ENCODE measurements around the gene NOXO1.

DNA sequence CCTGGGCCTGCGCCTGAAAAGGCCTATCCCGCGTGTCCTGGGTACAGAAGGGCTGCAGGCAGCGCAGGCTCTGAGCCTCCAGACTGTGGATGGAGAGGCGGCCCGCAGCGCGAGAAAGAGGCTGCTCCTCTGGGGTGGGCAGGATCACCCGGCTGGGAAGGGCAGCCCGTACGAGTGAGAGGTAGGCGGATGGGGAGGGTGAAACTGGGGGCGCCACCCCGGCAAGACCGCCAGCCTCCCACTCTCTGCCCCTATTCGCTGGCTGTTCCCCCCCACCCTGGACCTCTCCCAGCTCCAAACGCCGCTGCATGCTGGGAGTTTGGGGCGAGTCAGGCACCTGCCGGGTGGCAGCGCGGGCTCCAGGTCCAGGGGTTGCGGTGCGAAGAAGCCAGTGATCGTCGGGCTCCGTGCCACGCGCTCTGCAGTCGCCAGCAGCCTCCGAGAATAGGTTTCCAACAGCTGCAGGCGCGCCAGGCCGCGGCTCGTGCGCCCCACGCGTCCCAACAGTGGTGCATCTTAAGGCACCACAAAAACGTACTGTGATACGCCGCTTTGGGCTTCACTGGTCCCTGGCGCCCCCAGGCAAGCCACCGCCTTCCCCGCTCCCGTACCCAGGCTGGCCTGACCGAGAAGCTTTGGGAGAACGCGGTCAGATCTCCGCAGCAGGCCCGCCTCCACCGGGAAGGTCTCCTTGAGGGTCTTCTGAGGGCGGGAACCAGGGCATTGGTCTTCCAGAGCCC, 1.1 kb downstream of the NOXO1 start:
- TF ChIP-seq CTCF (IDR thresholded peaks at IDR 0.05; ENCODE audit: extremely low read depth in 1 of 2, insufficient read depth in 1 of 2, low read depth in 1 of 2, low read length in 2 of 2) = no peak
- no peak for TF ChIP-seq MYC (IDR thresholded peaks at IDR 0.05; ENCODE audit: low read depth, low read length)
- TF ChIP-seq POLR2AphosphoS5 (IDR thresholded peaks at IDR 0.05; ENCODE audit: insufficient read depth, low read depth, low read length) = no peak
- no peak for TF ChIP-seq FOS (IDR thresholded peaks at IDR 0.05; ENCODE audit: borderline replicate concordance, insufficient read depth, low read length)
- TF ChIP-seq POLR2A (IDR thresholded peaks at IDR 0.05; ENCODE audit: low read depth, low read length) = no peak

Data from endothelial cell of umbilical vein (primary cell).